OCI-LY1 (cell line): ENCODE data around the gene SON.

ENCODE experiments used
- EZH2 ChIP-seq: fragments of 200-600 bp; sonication (generic), shearing (Covaris generic); IDR thresholded peaks from 2 replicates; pipeline ENCODE4 v1.8.0; 2017; ENCODE audit warnings: borderline replicate concordance, mixed run types, mild to moderate bottlenecking, antibody characterized with exemption, low read length, moderate library complexity, mixed read lengths
- TF ChIP-seq, protein P1 (sequence below): fragments of 200-600 bp; sonication (generic), shearing (Covaris generic); IDR thresholded peaks from 2 replicates; pipeline ENCODE4 v1.5.1; 2017; ENCODE audit warnings: mild to moderate bottlenecking, antibody characterized with exemption, low read length, moderate library complexity, mixed read lengths

DNA sequence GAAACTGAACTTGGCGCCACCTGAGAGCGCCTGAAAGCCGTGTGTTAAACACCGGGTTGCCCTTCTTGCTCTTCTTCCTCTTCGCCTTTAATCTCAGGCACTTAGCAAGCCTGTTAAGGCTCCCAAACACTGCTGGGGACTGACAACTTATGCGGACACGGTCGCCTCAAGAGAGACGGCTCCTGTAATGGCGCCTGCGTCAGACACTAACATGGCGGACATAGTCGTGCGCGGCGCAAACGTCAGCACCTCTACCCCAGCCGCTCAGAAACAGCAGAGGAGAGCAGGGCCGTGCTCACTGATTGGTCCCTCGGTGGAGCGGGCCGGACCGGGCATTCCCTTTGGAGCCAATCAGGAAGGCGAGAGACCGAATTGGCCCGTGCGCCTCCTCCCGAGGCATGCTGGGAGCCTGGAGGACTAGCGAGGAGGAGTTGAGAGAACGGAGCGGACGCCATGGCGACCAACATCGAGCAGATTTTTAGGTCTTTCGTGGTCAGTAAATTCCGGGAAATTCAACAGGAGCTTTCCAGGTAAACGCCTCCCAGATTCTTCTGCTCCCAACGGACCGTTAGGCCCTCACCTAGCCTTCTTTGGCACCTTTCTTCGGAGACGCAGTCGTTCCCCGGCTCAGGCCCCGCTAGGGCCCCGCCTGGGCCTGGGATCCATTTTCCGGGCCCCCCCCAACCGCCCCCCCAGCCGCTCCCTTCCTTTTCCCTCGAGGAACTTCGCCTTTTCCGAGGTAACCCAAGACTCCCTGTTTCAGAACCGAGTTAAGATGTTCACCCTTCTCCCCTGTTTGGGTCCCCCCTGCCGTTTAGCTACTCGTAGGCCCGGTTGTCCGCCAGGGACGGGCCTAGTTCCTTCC is at the start of gene SON:
- TF ChIP-seq, protein P1, sequence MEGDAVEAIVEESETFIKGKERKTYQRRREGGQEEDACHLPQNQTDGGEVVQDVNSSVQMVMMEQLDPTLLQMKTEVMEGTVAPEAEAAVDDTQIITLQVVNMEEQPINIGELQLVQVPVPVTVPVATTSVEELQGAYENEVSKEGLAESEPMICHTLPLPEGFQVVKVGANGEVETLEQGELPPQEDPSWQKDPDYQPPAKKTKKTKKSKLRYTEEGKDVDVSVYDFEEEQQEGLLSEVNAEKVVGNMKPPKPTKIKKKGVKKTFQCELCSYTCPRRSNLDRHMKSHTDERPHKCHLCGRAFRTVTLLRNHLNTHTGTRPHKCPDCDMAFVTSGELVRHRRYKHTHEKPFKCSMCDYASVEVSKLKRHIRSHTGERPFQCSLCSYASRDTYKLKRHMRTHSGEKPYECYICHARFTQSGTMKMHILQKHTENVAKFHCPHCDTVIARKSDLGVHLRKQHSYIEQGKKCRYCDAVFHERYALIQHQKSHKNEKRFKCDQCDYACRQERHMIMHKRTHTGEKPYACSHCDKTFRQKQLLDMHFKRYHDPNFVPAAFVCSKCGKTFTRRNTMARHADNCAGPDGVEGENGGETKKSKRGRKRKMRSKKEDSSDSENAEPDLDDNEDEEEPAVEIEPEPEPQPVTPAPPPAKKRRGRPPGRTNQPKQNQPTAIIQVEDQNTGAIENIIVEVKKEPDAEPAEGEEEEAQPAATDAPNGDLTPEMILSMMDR: no peak
- TF ChIP-seq EZH2: no peak
